Pons (tissue), 1 donor: ENCODE results near the gene MAP3K12.

ENCODE experiments used
- DNase-seq: peaks from one replicate; pipeline ENCODE4 v3.0.0-alpha.2; 2016; ENCODE audit warnings: low spot score

The MAP3K12 gene

GRCh38 chr12:53507603-53507885, 8.3 kb upstream of the MAP3K12 start:
- DNase-seq: no peak

DNA sequence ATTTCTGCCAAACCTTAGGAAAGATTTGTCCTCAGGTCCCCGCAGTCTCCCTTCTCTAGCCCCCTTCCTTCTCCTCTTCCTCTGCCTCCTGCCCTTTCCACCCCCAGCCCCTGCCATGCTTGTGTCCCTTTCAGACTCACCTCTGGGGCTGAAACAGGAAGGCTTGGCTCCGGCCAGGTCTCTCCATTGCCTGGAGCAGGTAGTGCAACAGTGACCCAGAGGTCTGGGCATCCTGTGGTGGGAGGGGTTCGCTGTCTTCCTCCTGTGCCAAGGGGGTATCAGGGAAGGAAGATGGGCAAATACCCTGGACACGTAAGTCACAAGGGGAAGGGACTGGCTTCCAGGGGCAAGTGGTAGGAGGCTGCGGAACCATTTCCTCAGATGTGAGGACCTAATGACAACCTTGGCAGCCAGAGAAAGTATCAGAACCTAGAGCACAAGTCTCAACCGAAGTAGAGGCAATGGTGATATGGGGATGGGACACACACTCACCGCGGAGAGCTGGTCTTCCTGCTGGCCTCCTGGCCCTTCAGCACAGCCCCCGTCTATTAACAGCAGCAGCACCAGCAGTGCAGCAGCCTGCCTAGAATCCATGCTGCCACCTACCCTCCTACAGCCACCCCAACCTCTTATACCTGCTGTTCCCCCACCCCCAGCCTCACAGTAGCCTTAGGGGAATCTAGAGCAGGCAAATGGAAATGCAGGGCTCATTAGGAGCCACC, 7.8 kb upstream of the MAP3K12 start, which contains the start of gene NPFF:
Gene NPFF, minus strand, starts transcription at position 604 of the 722 bp plus-strand sequence. Its CDS starts 10 bp downstream, at position 594.
- no peak for DNase-seq

GRCh38 chr12:53506450-53506785, 7.2 kb upstream of the MAP3K12 start:
- no peak for DNase-seq

GRCh38 chr12:53505555-53506449, 6.5 kb upstream of the MAP3K12 start:
- no peak for DNase-seq

DNA sequence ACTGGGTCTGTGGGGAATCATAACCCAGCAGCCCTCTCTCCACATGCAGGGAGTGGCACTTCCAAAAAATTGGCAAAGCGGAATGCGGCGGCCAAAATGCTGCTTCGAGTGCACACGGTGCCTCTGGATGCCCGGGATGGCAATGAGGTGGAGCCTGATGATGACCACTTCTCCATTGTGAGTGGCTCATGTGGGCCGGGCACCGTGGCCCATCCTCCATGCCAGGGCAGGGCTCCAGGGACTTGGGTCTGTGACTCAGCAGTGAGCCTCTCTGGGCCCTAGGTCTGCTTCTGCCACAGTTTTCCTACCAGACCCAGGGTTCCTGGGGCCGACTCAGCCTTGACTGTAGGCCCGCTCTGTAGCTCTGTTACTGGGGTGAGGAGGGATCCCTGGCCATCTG, 5.8 kb upstream of the MAP3K12 start:
- DNase-seq: no peak

DNA sequence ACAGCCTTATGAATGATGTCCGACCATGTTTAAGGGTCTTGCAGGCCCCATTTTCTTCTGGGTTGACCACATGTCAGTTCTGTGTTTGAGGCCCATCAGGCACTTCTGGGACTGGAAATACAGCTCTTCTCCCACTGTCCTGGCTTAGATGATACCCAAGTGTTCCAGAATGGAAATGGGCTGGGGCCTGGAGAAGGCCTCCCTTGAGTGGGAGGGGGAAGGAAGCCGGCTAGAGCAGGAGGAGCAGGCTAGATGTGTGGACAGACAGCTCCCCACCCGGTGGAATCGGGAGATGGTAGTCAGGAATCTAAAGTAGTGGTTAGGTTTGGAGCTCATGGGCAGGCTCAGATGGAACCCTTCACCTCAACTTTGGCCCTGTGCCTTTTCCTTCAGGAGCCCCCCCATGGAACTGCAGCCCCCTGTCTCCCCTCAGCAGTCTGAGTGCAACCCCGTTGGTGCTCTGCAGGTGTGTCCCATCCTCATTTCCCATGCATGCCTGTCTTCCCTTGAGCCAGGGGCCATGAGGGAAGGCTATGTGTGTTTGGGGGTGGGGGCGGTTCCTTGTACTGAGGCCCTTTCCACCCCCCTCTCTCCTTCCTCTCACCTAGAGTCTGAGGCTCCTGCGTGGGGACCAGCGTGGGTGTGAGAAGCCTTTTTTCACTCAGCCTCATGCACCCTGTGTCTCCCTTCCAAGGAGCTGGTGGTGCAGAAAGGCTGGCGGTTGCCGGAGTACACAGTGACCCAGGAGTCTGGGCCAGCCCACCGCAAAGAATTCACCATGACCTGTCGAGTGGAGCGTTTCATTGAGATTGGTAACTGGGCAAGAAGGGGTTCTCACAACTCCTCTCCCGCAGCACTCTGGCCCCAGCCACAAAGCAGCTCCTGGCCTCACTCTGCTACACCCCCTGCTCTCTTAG, 5.0 kb upstream of the MAP3K12 start:
- DNase-seq: no peak

- DNase-seq: no peak
Observed at GRCh38 chr12:53502983-53503728, 3.9 kb upstream of the MAP3K12 start.

DNA sequence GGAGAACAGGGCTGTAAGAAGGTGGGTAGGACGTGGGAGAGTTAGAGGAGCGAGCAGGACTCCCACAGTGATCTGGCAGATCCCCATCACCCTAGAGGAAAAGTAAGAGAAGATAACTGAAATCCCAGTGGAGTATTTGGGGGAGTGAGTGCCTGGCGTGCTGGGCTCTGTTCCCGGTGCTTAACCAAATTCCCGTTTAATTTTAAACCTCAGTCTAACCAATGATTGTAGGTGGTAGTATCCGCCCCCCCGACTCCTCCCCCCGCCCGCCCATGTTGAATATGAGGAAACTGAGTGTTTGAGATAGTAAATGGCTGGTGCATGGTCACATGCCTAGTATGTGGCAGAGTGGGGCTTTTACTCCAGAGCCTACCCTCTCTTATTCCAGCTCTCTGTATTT, 3.1 kb upstream of the MAP3K12 start:
- no peak for DNase-seq

GRCh38 chr12:53501615-53502181, 2.4 kb upstream of the MAP3K12 start:
- DNase-seq: no peak

DNA sequence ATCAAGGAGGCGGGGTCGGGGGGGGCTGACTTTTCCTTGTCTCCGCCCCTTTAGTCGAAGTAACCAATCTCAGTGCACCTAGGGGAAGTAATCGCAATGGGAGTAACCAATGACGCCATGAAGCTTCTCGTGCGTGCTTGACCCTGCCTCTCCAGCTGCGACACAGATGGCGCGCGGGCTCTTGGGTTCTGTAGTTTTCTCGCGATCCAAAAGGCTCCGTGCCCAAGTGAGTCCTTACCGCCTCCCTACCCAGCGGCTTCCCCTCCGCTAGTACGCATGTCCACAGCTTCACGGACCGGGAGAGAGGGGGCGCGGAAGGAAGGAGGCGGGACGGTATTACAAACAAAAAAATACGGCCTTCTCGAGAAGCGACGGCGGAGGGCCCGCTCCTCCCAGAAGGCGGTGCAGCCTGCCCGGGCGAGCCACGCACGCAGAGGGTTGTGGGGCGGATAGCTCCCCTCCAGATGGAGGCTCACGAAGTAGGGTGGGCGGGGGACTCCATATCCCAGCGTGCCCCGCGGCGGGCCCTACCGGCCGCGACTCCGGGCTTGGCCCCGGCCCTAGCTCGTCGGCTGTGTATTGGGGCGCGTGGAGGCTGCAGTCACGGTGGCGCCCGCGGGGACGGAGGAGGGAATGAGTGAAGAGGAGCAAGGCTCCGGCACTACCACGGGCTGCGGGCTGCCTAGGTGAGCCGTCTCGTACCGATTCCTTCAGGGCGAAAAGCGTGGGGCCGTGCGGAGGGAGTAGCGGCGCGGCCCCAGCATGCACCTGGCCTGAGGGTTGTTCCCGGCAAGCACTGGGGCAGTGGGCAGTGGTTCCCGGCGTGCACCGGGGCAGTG, 1.7 kb upstream of the MAP3K12 start, which contains the start of gene TARBP2:
Gene TARBP2, plus strand, starts transcription at position 508 of the 839 bp plus-strand sequence. Its CDS starts 126 bp downstream, at position 634.
- peak; percentile 100 for DNase-seq

- peak; percentile 82 for DNase-seq
Observed at GRCh38 chr12:53500142-53500775, 1.0 kb upstream of the MAP3K12 start.

DNA sequence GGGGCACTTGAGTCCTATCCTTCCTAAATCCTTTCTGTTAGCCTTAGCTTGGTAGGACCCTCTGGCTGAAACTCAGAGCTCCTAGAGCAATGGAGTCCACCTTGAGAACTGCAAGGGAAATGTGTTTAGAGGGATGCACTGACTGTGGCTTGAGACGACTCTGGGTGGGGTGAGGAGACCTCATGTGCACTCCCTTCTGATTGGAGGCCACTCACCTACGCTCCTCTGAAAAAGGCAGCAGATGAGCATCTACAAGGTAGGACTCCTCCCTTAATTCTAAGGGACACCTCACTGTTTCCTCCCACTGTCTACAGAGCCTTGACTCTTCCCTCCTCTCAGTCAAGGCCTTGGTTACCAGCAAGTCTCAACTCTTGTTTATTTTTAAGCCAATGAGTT, 1.0 kb downstream of the MAP3K12 start:
- no peak for DNase-seq

GRCh38 chr12:53497461-53497860, 1.8 kb downstream of the MAP3K12 start:
- DNase-seq: no peak

- no peak for DNase-seq
Observed at GRCh38 chr12:53496752-53497032, 2.6 kb downstream of the MAP3K12 start.

DNA sequence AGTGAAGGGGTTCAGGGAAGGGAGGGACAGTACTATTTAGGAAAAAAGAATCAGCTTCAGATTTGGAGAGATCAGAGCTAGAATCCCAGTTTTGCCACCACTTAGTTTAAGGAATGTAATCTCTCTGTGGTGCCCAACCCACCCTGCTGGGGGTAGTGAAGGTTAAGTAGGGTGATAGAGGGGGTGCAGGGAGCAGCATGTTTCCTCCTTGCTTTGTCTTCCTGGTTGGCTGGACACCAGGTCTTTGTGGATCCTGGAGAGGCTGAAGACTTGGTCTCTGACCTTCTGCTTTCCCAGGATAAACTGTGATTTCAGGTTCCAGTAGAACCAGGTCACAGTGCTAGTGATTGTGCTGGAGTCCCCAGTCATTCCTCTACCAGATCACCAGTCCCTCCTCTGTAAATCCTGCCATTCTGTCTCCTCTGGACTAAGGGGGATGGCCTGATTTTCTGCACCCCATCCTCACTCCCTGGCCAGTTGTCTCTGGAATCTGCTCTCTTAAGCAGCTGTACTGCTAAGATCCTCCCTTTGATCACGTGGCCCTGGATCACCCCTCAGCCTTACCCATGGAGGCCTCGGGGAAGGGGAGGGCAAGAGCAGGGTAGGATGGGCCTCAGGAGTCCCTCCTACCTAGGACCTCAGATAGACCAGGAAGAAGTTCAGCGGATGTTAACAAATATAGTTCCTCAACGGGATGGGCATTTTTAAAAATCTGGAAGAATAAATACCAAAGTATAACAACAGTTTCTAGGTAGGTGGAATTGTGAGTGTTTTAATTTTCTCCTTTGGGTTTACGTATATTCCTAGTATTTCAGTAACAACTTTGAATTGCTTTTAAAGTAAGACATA, 3.1 kb downstream of the MAP3K12 start:
- DNase-seq: peak; percentile 64

- DNase-seq: no peak
Observed at GRCh38 chr12:53493610-53494391, 5.5 kb downstream of the MAP3K12 start.

GRCh38 chr12:53492830-53493609, 6.2 kb downstream of the MAP3K12 start:
- DNase-seq: peak; percentile 92
